ENCODE measurements around the gene TBC1D5.

DNA sequence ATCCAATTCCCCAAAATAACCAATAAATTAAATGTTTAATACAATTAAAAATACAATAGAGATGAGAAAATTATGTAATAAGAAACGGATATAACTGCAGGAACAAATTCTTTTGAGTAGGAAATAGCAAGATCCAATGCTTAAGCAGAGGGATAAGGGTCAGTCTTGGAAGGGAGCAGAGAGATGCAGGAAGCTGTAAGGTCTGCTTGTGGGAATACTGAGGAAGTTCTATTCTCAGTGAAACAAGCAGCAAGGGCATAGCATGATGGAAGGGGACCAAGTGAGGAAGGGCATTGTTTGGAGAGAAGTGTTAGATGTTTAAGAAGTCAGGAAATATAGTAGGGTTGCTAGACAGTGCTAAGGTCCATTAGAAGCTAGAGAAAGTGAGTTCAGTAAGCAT, 409.0 kb downstream of the TBC1D5 start:
- TF ChIP-seq POLR2AphosphoS5 (IDR thresholded peaks at IDR 0.05; ENCODE audit: low read depth, low read length), result no peak
- no peak for TF ChIP-seq POLR2A (IDR thresholded peaks at IDR 0.05; ENCODE audit: low read depth, low read length)
- TF ChIP-seq POU2F2 (IDR thresholded peaks at IDR 0.05; ENCODE audit: low read depth, low read length), result no peak
- TF ChIP-seq SPI1 (IDR thresholded peaks at IDR 0.05; ENCODE audit: low read depth, low read length), result no peak
